HG03520 (cell line): Measurements from ENCODE around the gene PIP4P1.
"Not testable (repeated sequence)": the region's sequence is repeated elsewhere in the genome, so short reads cannot be mapped to it uniquely, and the experiment has no call there.

ENCODE experiments used
- ATAC-seq: cut with Tn5 transposase; IDR thresholded peaks from one replicate; pipeline ENCODE4 v1.9.1; 2021; ENCODE audit warnings: mild to moderate bottlenecking, moderate library complexity; ENCODE audit not compliant: unreplicated experiment

PIP4P1 gene

GRCh38 chr14:20461225-20462141, at the start of gene PIP4P1:
Gene PIP4P1, minus strand, starts transcription at chr14:20461434. Its CDS starts 109 bp downstream, at chr14:20461325.
- ATAC-seq: peak; percentile 91

- ATAC-seq: no peak
Observed at GRCh38 chr14:20508367-20508766, 47.1 kb upstream of the PIP4P1 start.

GRCh38 chr14:20507537-20507936, 46.3 kb upstream of the PIP4P1 start:
- not testable (repeated sequence) for ATAC-seq

- ATAC-seq: not testable (repeated sequence)
Observed at GRCh38 chr14:20506752-20507151, 45.5 kb upstream of the PIP4P1 start.

- not testable (repeated sequence) for ATAC-seq
Observed at GRCh38 chr14:20506276-20506675, 45.0 kb upstream of the PIP4P1 start.

- no peak for ATAC-seq
Observed at GRCh38 chr14:20503898-20504297, 42.7 kb upstream of the PIP4P1 start.

- no peak for ATAC-seq
Observed at GRCh38 chr14:20501346-20501745, 40.1 kb upstream of the PIP4P1 start.

- no peak for ATAC-seq
Observed at GRCh38 chr14:20499881-20500280, 38.6 kb upstream of the PIP4P1 start.

- no peak for ATAC-seq
Observed at GRCh38 chr14:20499108-20499507, 37.9 kb upstream of the PIP4P1 start.

GRCh38 chr14:20498622-20499021, 37.4 kb upstream of the PIP4P1 start:
- ATAC-seq: no peak

GRCh38 chr14:20494935-20495766, 33.9 kb upstream of the PIP4P1 start:
- no peak for ATAC-seq

- ATAC-seq: no peak
Observed at GRCh38 chr14:20493634-20494033, 32.4 kb upstream of the PIP4P1 start.

- ATAC-seq: no peak
Observed at GRCh38 chr14:20492486-20492885, 31.3 kb upstream of the PIP4P1 start.

GRCh38 chr14:20490563-20490962, 29.3 kb upstream of the PIP4P1 start:
- no peak for ATAC-seq

- ATAC-seq: peak; percentile 33
Observed at GRCh38 chr14:20489093-20489994, 28.1 kb upstream of the PIP4P1 start.

- ATAC-seq: no peak
Observed at GRCh38 chr14:20487396-20487725, 26.1 kb upstream of the PIP4P1 start.

GRCh38 chr14:20486684-20487395, 25.6 kb upstream of the PIP4P1 start:
- ATAC-seq: no peak

- no peak for ATAC-seq
Observed at GRCh38 chr14:20485900-20486299, 24.7 kb upstream of the PIP4P1 start.

GRCh38 chr14:20482382-20482781, 21.1 kb upstream of the PIP4P1 start:
- ATAC-seq: no peak

GRCh38 chr14:20478894-20479293, 17.7 kb upstream of the PIP4P1 start:
- no peak for ATAC-seq
